Thymus (tissue), 11 donors: ENCODE measurements around the gene SPINK4. TPM values are rescaled to one million over a fixed set of nuclear protein-coding genes. Genes with fewer than 3 reads are reported as not detected.
A peak's percentile ranks its signal among the peaks of the same experiment; 100 is the strongest.

Experiments
- DNase-seq, 9 donors: peaks; one replicate each; pipeline ENCODE4 v3.0.0-alpha.2; 2013; ENCODE audit warnings: low spot score in 9 of 9, low read depth in 6 of 9, missing footprints in 1 of 9
- H3K27ac ChIP-seq, 2 donors: one replicate each; pipeline ENCODE4 v1.5.1; 2013; ENCODE audit warnings: control low read depth in 1 of 2, low read depth in 1 of 2, low read length in 1 of 2, mild to moderate bottlenecking in 1 of 2, moderate library complexity in 1 of 2
- H3K27me3 ChIP-seq, 2 donors: one replicate each; pipeline ENCODE4 v1.5.1; 2013; ENCODE audit warnings: low read length in 1 of 2; ENCODE audit not compliant: control insufficient read depth in 2 of 2, insufficient read depth in 1 of 2
- H3K36me3 ChIP-seq, 2 donors: one replicate each; pipeline ENCODE4 v1.5.1; 2013; ENCODE audit warnings: low read length in 1 of 2, mild to moderate bottlenecking in 1 of 2, moderate library complexity in 1 of 2; ENCODE audit not compliant: control insufficient read depth in 2 of 2, insufficient read depth in 2 of 2
- H3K4me1 ChIP-seq, 2 donors: one replicate each; pipeline ENCODE4 v1.5.1; 2013; ENCODE audit warnings: low read length in 2 of 2; ENCODE audit not compliant: control insufficient read depth in 2 of 2, insufficient read depth in 2 of 2
- H3K4me3 ChIP-seq, 2 donors: one replicate each; pipeline ENCODE4 v1.5.1; 2013; ENCODE audit warnings: low read length in 2 of 2, control low read depth in 1 of 2, mild to moderate bottlenecking in 1 of 2
- H3K9me3 ChIP-seq, 2 donors: one replicate each; pipeline ENCODE4 v1.5.1; 2013; ENCODE audit warnings: low read length in 1 of 2, mild to moderate bottlenecking in 1 of 2; ENCODE audit not compliant: control insufficient read depth in 2 of 2, insufficient read depth in 1 of 2
- WGBS: extraction: QIAGEN DNeasy Blood & Tissue Kit; methylation state at CpG from one replicate; pipeline ENCODE4 v1.1.7; 2013; 5-methylcytosine and 5-hydroxymethylcytosine counted together
- polyA plus RNA-seq: library from polyadenylated mRNA; stranded (reverse); fragments of 200-250 nt; gene quantifications from one replicate; pipeline ENCODE4 v1.2.3, GENCODE V29; 2013
- total RNA-seq: library from RNA; stranded (reverse); fragments of 120-200 nt; gene quantifications from one replicate; pipeline ENCODE4 v1.2.4, GENCODE V29; 2013
- donor health status: healthy.

Gene SPINK4
- total and polyA plus RNA-seq, 2 donors, result 0.38 to 2.1 TPM

DNA sequence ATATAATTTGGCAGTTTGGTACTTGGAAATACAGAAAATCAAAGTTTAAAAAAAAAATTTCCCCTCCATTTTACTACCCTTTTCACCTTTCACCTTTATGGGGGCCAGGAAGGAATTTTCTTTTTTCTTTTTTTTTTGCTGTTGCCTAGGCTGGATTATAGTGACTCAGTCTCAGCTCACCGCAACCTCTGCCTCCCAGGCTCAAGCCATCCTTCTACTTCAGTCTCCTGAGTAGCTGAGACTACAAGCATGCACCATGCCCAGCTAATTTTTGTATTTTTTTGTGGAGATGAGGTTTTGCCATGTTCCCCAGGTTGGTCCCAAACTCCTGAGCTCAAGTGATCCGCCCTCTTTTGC is 34.0 kb downstream of the SPINK4 start:
- Histone ChIP-seq H3K27me3 (no peaks in the 10 kb centered on the region), H3K4me1 (no peaks in the 10 kb centered on the region), H3K4me3 (no peak overlapping the region), H3K36me3 (peaks cover 36 to 76% of the 10 kb centered on the region in 2 donors), H3K27ac (no peak overlapping the region), H3K9me3 (no peaks in the 10 kb centered on the region)
- no peak for DNase-seq
- 73% methylated on average over 2 of the region's 2 CpGs for WGBS

DNA sequence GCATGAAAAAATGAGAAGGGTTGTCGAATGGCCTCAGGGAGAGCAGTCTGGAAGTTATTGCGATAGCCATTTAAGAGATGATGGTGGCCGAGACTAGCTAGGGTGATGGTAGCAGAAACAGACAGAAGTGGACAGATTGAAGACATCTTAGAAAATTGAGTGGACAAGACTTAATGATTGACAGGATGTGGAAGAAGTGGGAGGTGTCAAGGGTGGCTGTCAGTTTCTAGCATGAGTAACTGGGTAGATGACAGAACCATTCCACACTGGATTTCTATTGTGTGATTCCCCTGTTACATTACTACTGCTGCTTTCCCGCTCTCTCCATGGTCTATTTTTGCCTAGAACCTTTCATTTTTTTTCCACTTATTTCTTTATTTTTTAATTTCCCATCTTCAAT is 37.5 kb downstream of the SPINK4 start:
- Histone ChIP-seq H3K9me3 (no peaks in the 10 kb centered on the region), H3K4me1 (no peaks in the 10 kb centered on the region), H3K27me3 (no peaks in the 10 kb centered on the region), H3K27ac (no peak overlapping the region), H3K4me3 (no peak overlapping the region), H3K36me3 (peaks cover 53 to 76% of the 10 kb centered on the region in 2 donors)
- WGBS, result 98% methylated on average over 4 of the region's 4 CpGs
- DNase-seq, result no peak

DNA sequence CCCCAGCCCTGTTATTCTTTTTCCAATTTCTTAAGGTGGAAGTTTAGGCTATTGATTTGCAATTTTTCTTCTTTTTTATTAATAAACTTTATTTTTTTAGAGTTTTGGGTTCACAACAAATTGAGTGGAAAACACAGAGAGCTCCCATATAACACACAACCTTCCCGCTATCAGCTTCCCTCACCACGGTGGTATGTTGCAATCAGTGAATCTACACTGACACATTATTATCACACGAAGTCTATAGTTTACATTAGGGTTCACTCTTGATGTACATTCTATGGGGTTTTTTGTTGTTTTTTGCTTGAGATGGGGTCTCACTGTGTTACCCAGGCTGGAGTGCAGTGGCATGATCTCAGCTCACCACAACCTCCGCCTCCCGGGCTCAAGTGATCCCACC is 45.5 kb downstream of the SPINK4 start:
- Histone ChIP-seq H3K27ac (no peak overlapping the region), H3K4me3 (no peak overlapping the region), H3K9me3 (no peaks in the 10 kb centered on the region), H3K4me1 (peaks cover 4 to 14% of the 10 kb centered on the region in 2 donors), H3K36me3 (peaks cover 12 to 21% of the 10 kb centered on the region in 2 donors), H3K27me3 (no peaks in the 10 kb centered on the region)
- 81% methylated on average over 5 of the region's 5 CpGs for WGBS
- no peak for DNase-seq

DNA sequence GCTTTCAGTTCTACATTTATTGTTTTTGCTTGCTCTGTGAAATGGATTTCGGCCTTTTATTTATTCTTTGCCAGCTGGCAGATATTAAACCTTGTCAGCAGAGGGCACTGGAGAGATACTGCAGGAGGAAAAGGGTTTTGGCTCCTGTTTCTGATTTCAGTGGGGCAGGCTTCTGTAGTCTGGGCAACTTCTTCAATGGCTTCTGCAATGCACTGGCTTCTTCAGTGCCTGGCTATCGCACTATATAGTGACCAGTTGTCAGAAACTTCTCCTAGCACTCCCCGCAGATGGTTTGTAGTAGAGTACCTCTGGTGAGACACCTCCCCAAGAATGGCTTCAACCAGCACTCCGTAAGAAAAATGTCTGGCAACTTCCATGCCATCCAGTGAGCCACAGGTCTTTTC is 47.1 kb downstream of the SPINK4 start:
- Histone ChIP-seq H3K9me3 (no peaks in the 10 kb centered on the region), H3K36me3 (peaks cover 5 to 18% of the 10 kb centered on the region in 2 donors), H3K4me3 (no peak overlapping the region), H3K27ac (peak overlapping the region in 1 of 2 donors; percentile 42), H3K4me1 (peaks cover 14 to 24% of the 10 kb centered on the region in 2 donors), H3K27me3 (no peaks in the 10 kb centered on the region)
- DNase-seq, result peak in 7 of 9 donors; percentile 56 to 87 (median 67)
- WGBS, result 63% methylated on average over 4 of the region's 4 CpGs

DNA sequence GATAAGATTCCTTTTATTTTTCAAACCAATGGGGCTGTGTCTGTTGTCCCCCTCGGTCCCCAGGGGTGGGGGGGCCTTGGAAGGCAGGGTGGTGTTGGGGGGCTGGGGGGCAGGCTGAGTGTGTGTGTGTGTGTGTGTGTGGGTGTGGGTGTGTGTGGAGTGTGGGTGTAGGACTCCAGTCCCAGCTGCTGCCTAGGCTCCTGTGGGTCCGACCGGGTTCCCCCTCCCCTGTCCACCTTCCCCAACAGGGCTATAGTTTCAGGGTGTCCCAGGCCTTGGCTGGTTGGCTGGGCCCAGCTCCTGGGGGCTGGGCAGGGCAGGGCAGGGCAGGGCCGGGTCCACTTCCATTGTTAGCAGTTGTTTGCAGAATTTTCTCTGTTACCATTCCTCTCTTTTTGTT is 48.3 kb downstream of the SPINK4 start:
- Histone ChIP-seq H3K4me3 (no peak overlapping the region), H3K27ac (peak overlapping the region in 1 of 2 donors; percentile 84), H3K36me3 (peaks cover 4 to 20% of the 10 kb centered on the region in 2 donors), H3K4me1 (peaks cover 21 to 28% of the 10 kb centered on the region in 2 donors), H3K9me3 (no peaks in the 10 kb centered on the region), H3K27me3 (no peaks in the 10 kb centered on the region)
- 91% methylated on average over 4 of the region's 4 CpGs for WGBS
- DNase-seq, result no peak

DNA sequence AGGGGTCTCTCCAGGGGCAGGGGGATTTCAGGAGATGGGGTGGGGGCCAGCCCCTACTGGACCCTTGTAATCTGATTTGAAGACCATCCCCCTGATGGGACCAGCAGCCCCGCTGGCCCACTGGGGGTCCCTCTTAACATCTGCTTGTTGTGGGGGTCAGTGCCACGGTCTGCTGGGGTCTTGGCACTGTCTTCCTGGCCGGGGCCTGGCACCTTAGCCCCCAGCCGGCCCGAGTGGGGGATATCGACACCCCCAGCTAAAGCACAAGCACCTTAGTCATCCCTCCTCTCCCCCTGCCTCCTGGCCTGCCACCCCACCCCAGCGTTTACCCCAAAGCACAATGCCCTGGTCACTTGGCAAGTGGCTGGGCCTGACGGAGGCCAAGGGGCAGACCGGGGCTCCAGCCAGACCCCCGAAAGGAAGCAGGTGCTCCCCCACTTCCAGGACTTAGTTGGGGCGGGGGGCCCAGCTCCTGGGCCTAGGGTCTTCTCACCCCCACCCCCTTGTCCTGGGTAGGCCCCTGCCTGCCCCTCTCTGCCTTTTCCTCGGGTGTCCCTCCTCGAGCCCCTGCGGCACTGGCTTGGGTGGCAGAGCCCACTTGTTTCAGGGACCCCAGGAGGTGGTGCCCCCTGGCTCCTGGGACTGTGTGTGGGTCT is 49.0 kb downstream of the SPINK4 start:
- H3K36me3 ChIP-seq, result peaks cover 4 to 15% of the 10 kb centered on the region in 2 donors
- no peak for DNase-seq
- peak overlapping the region in 1 of 2 donors; percentile 82 for H3K4me3 ChIP-seq
- H3K27me3 ChIP-seq, result no peaks in the 10 kb centered on the region
- peak overlapping the region; percentile 84 to 100 for H3K27ac ChIP-seq
- WGBS, result 82% methylated on average over 14 of the region's 14 CpGs
- H3K9me3 ChIP-seq, result no peaks in the 10 kb centered on the region
- H3K4me1 ChIP-seq, result peaks cover 21 to 28% of the 10 kb centered on the region in 2 donors

DNA sequence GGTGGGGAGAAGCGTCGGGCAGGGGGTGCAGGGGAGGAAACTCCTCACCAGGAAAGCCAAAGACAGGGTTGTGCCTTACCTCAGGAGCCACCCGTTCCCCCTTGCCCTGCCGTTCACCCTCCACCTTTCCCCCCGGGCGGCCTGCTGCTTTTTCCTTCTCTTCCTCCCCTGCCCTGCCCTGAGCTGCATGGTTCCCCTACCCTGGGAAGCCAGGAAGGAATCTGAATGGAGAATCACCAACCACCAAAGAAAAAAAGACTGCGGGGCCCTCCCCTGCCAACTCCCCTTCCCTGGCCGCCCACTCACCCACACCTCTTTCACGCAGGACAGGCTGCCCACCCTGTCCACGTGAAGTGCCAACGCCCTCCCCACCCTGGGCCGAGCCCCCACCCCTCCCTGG is 49.5 kb downstream of the SPINK4 start:
- WGBS, result 6% methylated on average over 12 of the region's 12 CpGs
- Histone ChIP-seq H3K9me3 (no peaks in the 10 kb centered on the region), H3K27ac (peak overlapping the region; percentile 99 to 100), H3K4me3 (peak overlapping the region; percentile 82 to 83), H3K27me3 (no peaks in the 10 kb centered on the region), H3K36me3 (peaks cover 6 to 20% of the 10 kb centered on the region in 2 donors), H3K4me1 (peaks cover 22 to 29% of the 10 kb centered on the region in 2 donors)
- DNase-seq, result peak in 1 of 9 donors; percentile 37

DNA sequence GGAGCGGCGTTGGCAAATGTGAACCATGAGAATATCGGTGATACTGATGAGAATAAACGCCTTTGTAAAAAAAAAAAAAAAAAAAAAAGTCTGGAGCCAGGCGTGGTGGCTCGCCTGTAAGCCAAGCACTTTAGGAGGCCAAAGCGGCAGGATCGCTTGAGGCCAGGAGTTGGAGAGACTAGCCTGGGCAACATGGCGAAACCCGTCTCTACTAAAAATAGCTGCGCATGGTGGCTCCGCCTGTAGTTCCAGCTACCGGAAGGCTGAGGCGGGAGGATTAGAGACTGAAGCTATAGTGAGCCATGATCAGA is 49.9 kb downstream of the SPINK4 start:
- H3K4me3 ChIP-seq, result peak overlapping the region; percentile 82 to 83
- no peaks in the 10 kb centered on the region for H3K9me3 ChIP-seq
- peaks cover 26 to 33% of the 10 kb centered on the region in 2 donors for H3K4me1 ChIP-seq
- DNase-seq, result no peak
- H3K27ac ChIP-seq, result peak overlapping the region; percentile 99 to 100
- no peaks in the 10 kb centered on the region for H3K27me3 ChIP-seq
- 2% methylated on average over 14 of the region's 14 CpGs for WGBS
- peaks cover 10 to 24% of the 10 kb centered on the region in 2 donors for H3K36me3 ChIP-seq

DNA sequence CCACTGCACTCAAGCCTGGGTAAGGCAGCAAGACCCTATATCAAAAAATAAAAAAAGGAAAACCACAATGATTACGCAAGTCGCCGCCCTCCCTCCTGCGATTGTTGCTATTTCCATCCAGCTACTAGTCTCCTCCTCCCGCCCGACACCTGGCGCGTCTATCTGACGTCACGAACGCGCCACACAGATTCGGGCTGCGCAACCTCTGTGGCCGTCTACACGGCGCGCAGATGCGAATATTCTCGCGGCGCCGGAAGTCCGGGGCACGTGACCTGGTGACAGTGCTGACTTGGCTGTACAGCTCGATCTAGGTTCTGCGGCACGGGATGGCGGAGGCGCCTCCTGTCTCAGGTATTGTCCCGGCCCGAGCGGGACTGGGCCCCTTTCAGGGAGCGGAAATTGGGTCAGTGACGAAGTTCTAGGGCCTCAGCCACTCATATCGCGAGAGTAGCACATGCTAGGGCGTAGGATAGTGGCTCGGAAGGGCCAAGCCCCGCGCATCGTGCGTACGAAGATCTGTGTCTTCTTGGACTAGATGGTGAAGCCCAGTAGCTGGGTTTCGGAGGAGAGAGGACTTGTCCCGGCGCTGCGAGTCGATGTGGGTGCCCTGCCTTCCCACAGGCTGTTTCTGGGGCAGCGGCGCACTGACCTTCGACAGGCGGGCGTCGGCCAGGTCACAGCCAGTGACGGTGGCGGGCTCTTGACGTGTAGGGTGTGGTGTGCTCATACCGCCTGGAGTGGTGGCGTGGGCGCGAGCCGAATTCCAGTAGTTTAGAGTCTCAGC is 50.5 kb downstream of the SPINK4 start, which contains the start of gene NFX1:
NFX1 (plus strand) TSS at position 270 of the 784 bp plus-strand sequence; CDS start at position 327, 57 bp downstream.
- H3K9me3 ChIP-seq, result no peaks in the 10 kb centered on the region
- under 1% methylated on average over 63 of the region's 63 CpGs for WGBS
- peak within 1 kb of the TSS; percentile 82 to 83 for H3K4me3 ChIP-seq
- H3K27ac ChIP-seq, result peak within 1 kb of the TSS; percentile 99 to 100
- H3K4me1 ChIP-seq, result peaks cover 28 to 37% of the 10 kb centered on the region in 2 donors
- DNase-seq, result peak; percentile 95 to 99 (median 98)
- H3K27me3 ChIP-seq, result no peaks in the 10 kb centered on the region
- H3K36me3 ChIP-seq, result peaks cover 14 to 29% of the 10 kb centered on the region in 2 donors
